ENCODE data around the gene YAP1. TPM values are rescaled to one million over a fixed set of nuclear protein-coding genes. Genes with fewer than 3 reads are reported as not detected.

YAP1 gene
- total RNA-seq, 1 donor, result 174 TPM

- DNase-seq (ENCODE audit: insufficient read length, low spot score, missing footprints), result no peak
- no peak overlapping the region for H3K4me3 ChIP-seq (ENCODE audit: insufficient read depth, low read length)
- peaks cover 48% of the 10 kb centered on the region for H3K4me1 ChIP-seq (ENCODE audit: insufficient read depth, low read length)
- H2AFZ ChIP-seq (ENCODE audit: low read length), result no peak overlapping the region
- H3K27ac ChIP-seq (ENCODE audit: low read depth, low read length), result no peak overlapping the region
- peaks cover 14% of the 10 kb centered on the region for H3K36me3 ChIP-seq (ENCODE audit: insufficient read depth, low read length)
- H3K9me3 ChIP-seq (ENCODE audit: low read depth, low read length), result no peaks in the 10 kb centered on the region
- no peak overlapping the region for H3K4me2 ChIP-seq (ENCODE audit: insufficient read depth, low read length)
- no peaks in the 10 kb centered on the region for H3K27me3 ChIP-seq (ENCODE audit: insufficient read depth, low read length)
- H4K20me1 ChIP-seq (ENCODE audit: insufficient read depth, low read length), result peaks cover 49% of the 10 kb centered on the region
- peaks cover 100% of the 10 kb centered on the region for H3K79me2 ChIP-seq (ENCODE audit: insufficient read depth, low read length)
- no peak for TF ChIP-seq CTCF (IDR thresholded peaks at IDR 0.05; ENCODE audit: extremely low read depth, low read depth, low read length)
Measured at GRCh38 chr11:102121329-102121728, 11.1 kb downstream of the YAP1 start.

GRCh38 chr11:102134597-102134996 is 24.4 kb downstream of the YAP1 start:
- Histone ChIP-seq H3K4me2 (ENCODE audit: insufficient read depth, low read length) (no peak overlapping the region), H4K20me1 (ENCODE audit: insufficient read depth, low read length) (peaks cover 27% of the 10 kb centered on the region), H3K36me3 (ENCODE audit: insufficient read depth, low read length) (peaks cover 11% of the 10 kb centered on the region), H3K9me3 (ENCODE audit: low read depth, low read length) (no peaks in the 10 kb centered on the region), H3K27me3 (ENCODE audit: insufficient read depth, low read length) (no peaks in the 10 kb centered on the region), H3K27ac (ENCODE audit: low read depth, low read length) (no peak overlapping the region), H2AFZ (ENCODE audit: low read length) (no peak overlapping the region), H3K4me1 (ENCODE audit: insufficient read depth, low read length) (peaks cover 13% of the 10 kb centered on the region), H3K4me3 (ENCODE audit: insufficient read depth, low read length) (no peak overlapping the region), H3K79me2 (ENCODE audit: insufficient read depth, low read length) (peaks cover 90% of the 10 kb centered on the region)
- DNase-seq (ENCODE audit: insufficient read length, low spot score, missing footprints), result no peak
- TF ChIP-seq CTCF (IDR thresholded peaks at IDR 0.05; ENCODE audit: extremely low read depth, low read depth, low read length), result no peak

GRCh38 chr11:102135256-102135655 is 25.0 kb downstream of the YAP1 start:
- peaks cover 21% of the 10 kb centered on the region for H4K20me1 ChIP-seq (ENCODE audit: insufficient read depth, low read length)
- no peak overlapping the region for H3K4me3 ChIP-seq (ENCODE audit: insufficient read depth, low read length)
- H3K79me2 ChIP-seq (ENCODE audit: insufficient read depth, low read length), result peaks cover 90% of the 10 kb centered on the region
- no peak overlapping the region for H2AFZ ChIP-seq (ENCODE audit: low read length)
- no peak overlapping the region for H3K4me2 ChIP-seq (ENCODE audit: insufficient read depth, low read length)
- no peaks in the 10 kb centered on the region for H3K27me3 ChIP-seq (ENCODE audit: insufficient read depth, low read length)
- no peaks in the 10 kb centered on the region for H3K9me3 ChIP-seq (ENCODE audit: low read depth, low read length)
- DNase-seq (ENCODE audit: insufficient read length, low spot score, missing footprints), result no peak
- peaks cover 20% of the 10 kb centered on the region for H3K4me1 ChIP-seq (ENCODE audit: insufficient read depth, low read length)
- H3K27ac ChIP-seq (ENCODE audit: low read depth, low read length), result no peak overlapping the region
- H3K36me3 ChIP-seq (ENCODE audit: insufficient read depth, low read length), result peaks cover 11% of the 10 kb centered on the region
- no peak for TF ChIP-seq CTCF (IDR thresholded peaks at IDR 0.05; ENCODE audit: extremely low read depth, low read depth, low read length)

GRCh38 chr11:102138223-102138622 is 28.0 kb downstream of the YAP1 start:
- Histone ChIP-seq H3K4me1 (ENCODE audit: insufficient read depth, low read length) (peaks cover 27% of the 10 kb centered on the region), H2AFZ (ENCODE audit: low read length) (no peak overlapping the region), H4K20me1 (ENCODE audit: insufficient read depth, low read length) (peaks cover 10% of the 10 kb centered on the region), H3K27ac (ENCODE audit: low read depth, low read length) (peak overlapping the region; percentile 98), H3K27me3 (ENCODE audit: insufficient read depth, low read length) (no peaks in the 10 kb centered on the region), H3K79me2 (ENCODE audit: insufficient read depth, low read length) (peaks cover 90% of the 10 kb centered on the region), H3K4me3 (ENCODE audit: insufficient read depth, low read length) (peak overlapping the region; percentile 13), H3K4me2 (ENCODE audit: insufficient read depth, low read length) (peak overlapping the region; percentile 74), H3K36me3 (ENCODE audit: insufficient read depth, low read length) (peaks cover 10% of the 10 kb centered on the region), H3K9me3 (ENCODE audit: low read depth, low read length) (no peaks in the 10 kb centered on the region)
- no peak for TF ChIP-seq CTCF (IDR thresholded peaks at IDR 0.05; ENCODE audit: extremely low read depth, low read depth, low read length)
- DNase-seq (ENCODE audit: insufficient read length, low spot score, missing footprints), result no peak

Data from osteoblast (primary cell).